Neutrophil (primary cell): ENCODE data around the gene RSRP1.

Experiments used
- H3K27ac ChIP-seq: fragments of 200-600 bp; sonication (generic); 2 replicates; pipeline ENCODE4 v1.5.1; 2016; ENCODE audit warnings: mild to moderate bottlenecking, moderate library complexity
- H3K27me3 ChIP-seq: fragments of 200-600 bp; sonication (generic); 2 replicates; pipeline ENCODE4 v1.6.0; 2016; ENCODE audit warnings: mild to moderate bottlenecking
- H3K36me3 ChIP-seq: fragments of 200-600 bp; sonication (generic); 2 replicates; pipeline ENCODE4 v1.5.1; 2017
- H3K4me1 ChIP-seq, 2 experiments: fragments of 200-600 bp in 1 of 2; sonication (generic) in 1 of 2; 1 replicate in 1 of 2; 2 replicates in 1 of 2; pipeline versions ENCODE4 v1.5.1 to v1.6.1; 2013 to 2016; ENCODE audit warnings: low read depth in 1 of 2, low read length in 1 of 2, mild to moderate bottlenecking in 1 of 2, moderate library complexity in 1 of 2; ENCODE audit not compliant: control insufficient read depth in 1 of 2, insufficient read depth in 1 of 2
- H3K4me3 ChIP-seq, 2 experiments: fragments of 200-600 bp in 1 of 2; sonication (generic) in 1 of 2; 1 replicate in 1 of 2; 2 replicates in 1 of 2; pipeline ENCODE4 v1.5.1; 2013 to 2016; ENCODE audit warnings: low read depth in 1 of 2, low read length in 1 of 2, mild to moderate bottlenecking in 1 of 2, moderate library complexity in 1 of 2
- H3K9me3 ChIP-seq: fragments of 200-600 bp; sonication (generic); 2 replicates; pipeline ENCODE4 v1.5.1; 2016
- TF ChIP-seq, protein P1 (sequence below): fragments of 200-600 bp; sonication (generic); IDR thresholded peaks from 2 replicates; pipeline ENCODE4 v1.5.1; 2016; ENCODE audit warnings: antibody characterized with exemption

The RSRP1 gene

DNA sequence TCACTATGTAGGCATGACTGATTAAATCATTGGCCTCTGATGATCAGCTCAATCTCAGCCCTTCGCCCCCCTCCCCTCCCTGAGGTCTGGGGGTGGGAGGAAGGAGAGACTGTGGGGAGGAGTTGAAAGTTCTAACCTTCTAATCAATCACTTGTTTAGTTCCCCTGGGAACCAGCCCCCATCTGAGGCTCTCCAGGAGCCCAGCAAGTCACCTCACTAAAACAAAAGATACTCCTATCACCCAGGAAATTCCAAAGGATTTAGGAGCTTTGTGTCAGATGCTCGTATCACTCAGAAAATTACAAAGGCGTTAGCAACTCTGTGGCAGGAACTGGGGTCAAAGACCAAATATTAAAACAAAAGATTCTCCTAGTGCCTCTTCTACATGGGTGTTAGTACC lies 36.5 kb downstream of the RSRP1 start:
- Histone ChIP-seq H3K4me3 (no peak overlapping the region), H3K27ac (no peak overlapping the region), H3K4me1 (no peaks in the 10 kb centered on the region), H3K9me3 (no peaks in the 10 kb centered on the region), H3K27me3 (no peaks in the 10 kb centered on the region), H3K36me3 (no peaks in the 10 kb centered on the region)
- TF ChIP-seq, protein P1, sequence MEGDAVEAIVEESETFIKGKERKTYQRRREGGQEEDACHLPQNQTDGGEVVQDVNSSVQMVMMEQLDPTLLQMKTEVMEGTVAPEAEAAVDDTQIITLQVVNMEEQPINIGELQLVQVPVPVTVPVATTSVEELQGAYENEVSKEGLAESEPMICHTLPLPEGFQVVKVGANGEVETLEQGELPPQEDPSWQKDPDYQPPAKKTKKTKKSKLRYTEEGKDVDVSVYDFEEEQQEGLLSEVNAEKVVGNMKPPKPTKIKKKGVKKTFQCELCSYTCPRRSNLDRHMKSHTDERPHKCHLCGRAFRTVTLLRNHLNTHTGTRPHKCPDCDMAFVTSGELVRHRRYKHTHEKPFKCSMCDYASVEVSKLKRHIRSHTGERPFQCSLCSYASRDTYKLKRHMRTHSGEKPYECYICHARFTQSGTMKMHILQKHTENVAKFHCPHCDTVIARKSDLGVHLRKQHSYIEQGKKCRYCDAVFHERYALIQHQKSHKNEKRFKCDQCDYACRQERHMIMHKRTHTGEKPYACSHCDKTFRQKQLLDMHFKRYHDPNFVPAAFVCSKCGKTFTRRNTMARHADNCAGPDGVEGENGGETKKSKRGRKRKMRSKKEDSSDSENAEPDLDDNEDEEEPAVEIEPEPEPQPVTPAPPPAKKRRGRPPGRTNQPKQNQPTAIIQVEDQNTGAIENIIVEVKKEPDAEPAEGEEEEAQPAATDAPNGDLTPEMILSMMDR = no peak

DNA sequence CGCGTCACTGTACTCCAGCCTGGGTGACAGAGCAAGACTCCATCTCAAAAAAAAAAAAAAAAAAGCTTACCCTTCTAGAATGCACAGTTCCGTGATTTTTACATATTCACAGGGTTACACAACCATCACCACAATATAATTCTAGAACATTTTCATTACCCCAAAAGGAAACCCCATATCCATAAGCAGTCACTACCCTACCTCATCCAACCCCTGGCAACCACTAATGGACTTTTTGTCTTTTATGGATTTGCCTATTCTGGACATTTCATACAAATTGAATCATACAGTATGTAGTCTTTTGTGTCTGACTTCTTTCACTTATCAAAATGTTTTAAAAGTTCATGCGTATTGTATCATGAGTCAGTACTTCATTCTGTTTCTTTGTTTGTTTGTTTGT lies 37.7 kb downstream of the RSRP1 start:
- no peaks in the 10 kb centered on the region for H3K36me3 ChIP-seq
- TF ChIP-seq, protein P1 = no peak
- H3K4me3 ChIP-seq = no peak overlapping the region
- no peaks in the 10 kb centered on the region for H3K9me3 ChIP-seq
- no peak overlapping the region for H3K27ac ChIP-seq
- no peaks in the 10 kb centered on the region for H3K4me1 ChIP-seq
- H3K27me3 ChIP-seq = no peaks in the 10 kb centered on the region

DNA sequence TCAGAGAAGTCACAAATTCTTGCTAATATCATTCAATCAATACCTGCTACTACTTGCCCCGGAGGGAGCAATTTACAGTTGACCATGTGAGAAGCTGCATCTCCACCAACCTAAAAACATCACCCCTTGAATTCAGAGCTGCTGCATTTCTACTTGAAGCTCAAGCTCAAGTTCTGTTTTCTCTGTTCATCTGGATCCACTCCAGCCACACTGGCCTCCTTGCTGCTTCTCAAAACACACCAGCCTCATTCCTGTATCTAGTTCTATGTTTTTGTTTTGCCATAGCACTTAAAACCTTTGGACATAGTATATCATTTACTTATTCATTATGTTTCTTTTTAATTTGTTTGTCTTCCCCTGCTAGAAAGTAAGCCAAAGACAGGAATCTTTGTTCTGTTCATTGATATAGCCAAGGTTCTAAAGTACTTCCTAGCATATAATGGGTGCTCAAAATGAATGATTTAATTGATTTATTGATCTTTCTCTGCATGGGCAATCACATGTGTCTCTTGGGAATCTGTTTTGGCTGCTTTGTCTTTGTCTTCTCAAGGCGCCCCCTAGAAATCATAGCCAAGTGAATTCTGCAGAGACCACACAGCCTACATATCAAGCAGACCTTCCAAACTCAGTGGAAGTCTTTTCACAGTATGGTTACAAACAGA lies 38.6 kb downstream of the RSRP1 start:
- Histone ChIP-seq H3K36me3 (no peaks in the 10 kb centered on the region), H3K27me3 (no peaks in the 10 kb centered on the region), H3K4me1 (no peaks in the 10 kb centered on the region), H3K9me3 (no peaks in the 10 kb centered on the region), H3K27ac (no peak overlapping the region), H3K4me3 (no peak overlapping the region)
- TF ChIP-seq, protein P1 = no peak

DNA sequence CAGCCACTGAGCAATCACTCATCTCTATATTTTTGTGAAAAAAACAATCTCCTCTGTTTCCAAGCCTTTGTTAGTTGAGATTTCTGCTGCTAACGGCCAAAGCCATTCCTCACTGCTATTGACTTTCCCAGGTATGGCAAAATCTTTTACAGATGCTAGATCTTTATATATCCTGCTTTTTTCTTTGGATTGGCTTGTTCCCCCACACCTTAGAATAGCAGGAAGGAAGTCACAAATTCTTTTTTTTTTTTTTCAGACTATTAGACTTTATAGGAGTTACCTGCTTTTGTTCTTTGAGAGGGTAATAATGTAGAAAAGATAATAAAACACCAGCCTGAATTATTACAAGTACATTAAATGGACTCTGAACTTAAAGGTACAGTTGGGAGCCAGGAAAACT lies 39.2 kb downstream of the RSRP1 start:
- Histone ChIP-seq H3K4me3 (no peak overlapping the region), H3K27ac (no peak overlapping the region), H3K27me3 (no peaks in the 10 kb centered on the region), H3K9me3 (no peaks in the 10 kb centered on the region), H3K36me3 (no peaks in the 10 kb centered on the region), H3K4me1 (no peaks in the 10 kb centered on the region)
- TF ChIP-seq, protein P1 = no peak

DNA sequence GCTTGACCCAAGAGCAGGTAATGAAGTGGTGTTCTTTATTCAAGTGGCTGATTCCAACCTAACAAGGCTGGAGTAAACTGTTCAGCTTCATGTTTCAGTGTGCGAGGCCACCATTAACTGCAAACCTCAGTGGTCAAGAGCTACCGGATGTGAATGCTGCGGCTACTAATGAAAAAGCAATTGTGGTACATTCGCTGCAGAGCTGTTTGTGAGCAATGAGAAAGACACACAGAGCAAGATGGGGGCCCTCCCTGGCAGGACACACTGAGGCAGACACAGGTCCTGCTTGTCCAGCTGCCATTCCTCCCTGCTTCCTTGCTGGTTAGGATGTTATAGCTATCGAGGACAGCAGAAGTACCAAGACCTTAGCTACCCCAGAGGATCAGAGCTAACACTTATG lies 41.1 kb downstream of the RSRP1 start:
- TF ChIP-seq, protein P1 = no peak
- Histone ChIP-seq H3K4me1 (no peaks in the 10 kb centered on the region), H3K36me3 (no peaks in the 10 kb centered on the region), H3K27ac (no peak overlapping the region), H3K9me3 (no peaks in the 10 kb centered on the region), H3K4me3 (no peak overlapping the region), H3K27me3 (no peaks in the 10 kb centered on the region)
